IPS-20b (cell line): Measurements from ENCODE around the gene RAI1.

Experiments
- H3K27ac ChIP-seq: one replicate; pipeline ENCODE4 v1.5.1; 2013; ENCODE audit warnings: low read length
- H3K27me3 ChIP-seq: 2 replicates; pipeline ENCODE4 v1.6.1; 2013; ENCODE audit warnings: mild to moderate bottlenecking, low read length, inconsistent platforms; ENCODE audit not compliant: insufficient read depth
- H3K36me3 ChIP-seq: 2 replicates; pipeline ENCODE4 v1.6.1; 2013; ENCODE audit warnings: low read depth, mild to moderate bottlenecking, inconsistent platforms, low read length, moderate library complexity; ENCODE audit not compliant: insufficient read depth
- H3K4me1 ChIP-seq: 2 replicates; pipeline ENCODE4 v1.6.1; 2013; ENCODE audit warnings: mild to moderate bottlenecking, control low read depth, inconsistent platforms, low read length, moderate library complexity; ENCODE audit not compliant: insufficient read depth
- H3K4me3 ChIP-seq: 2 replicates; pipeline ENCODE4 v1.5.1; 2013; ENCODE audit warnings: mild to moderate bottlenecking, low read length, inconsistent platforms
- H3K9ac ChIP-seq: 2 replicates; pipeline ENCODE4 v1.6.1; 2013; ENCODE audit warnings: low read depth, mild to moderate bottlenecking, inconsistent platforms, low read length, moderate library complexity
- H3K9me3 ChIP-seq: 2 replicates; pipeline ENCODE4 v1.6.1; 2013; ENCODE audit warnings: mild to moderate bottlenecking, low read depth, low read length, inconsistent platforms; ENCODE audit not compliant: insufficient read depth

Gene RAI1

GRCh38 chr17:17754719-17755686 lies 73.7 kb downstream of the RAI1 start:
- no peak overlapping the region for H3K9ac ChIP-seq
- no peak overlapping the region for H3K27ac ChIP-seq
- no peaks in the 10 kb centered on the region for H3K27me3 ChIP-seq
- no peak overlapping the region for H3K4me3 ChIP-seq
- H3K9me3 ChIP-seq = no peaks in the 10 kb centered on the region
- no peaks in the 10 kb centered on the region for H3K36me3 ChIP-seq
- H3K4me1 ChIP-seq = peaks cover 14% of the 10 kb centered on the region; the same call in 1 of the 2 replicates

DNA sequence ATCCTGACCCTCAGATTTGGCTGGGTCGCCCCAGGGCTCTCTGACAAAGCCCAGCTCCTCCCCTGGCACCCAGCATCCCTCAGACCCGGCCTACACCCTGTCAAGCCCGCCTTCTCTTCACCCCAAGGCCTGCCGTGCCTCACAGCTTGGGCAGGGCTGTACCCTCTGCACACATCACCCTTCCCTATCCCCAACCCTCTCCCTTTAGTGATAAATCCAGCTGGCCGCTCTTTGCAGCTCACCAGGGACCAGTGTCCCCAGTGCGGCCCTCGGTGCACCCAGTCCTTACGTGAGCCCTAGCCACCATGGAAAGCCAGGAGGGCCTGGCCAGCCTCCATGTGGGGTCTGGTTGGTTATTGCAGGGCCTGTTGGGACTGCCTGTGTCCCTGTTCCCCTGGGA lies 74.5 kb downstream of the RAI1 start:
- no peaks in the 10 kb centered on the region for H3K9me3 ChIP-seq
- H3K27me3 ChIP-seq = no peaks in the 10 kb centered on the region
- peaks cover 14% of the 10 kb centered on the region; the same call in 1 of the 2 replicates for H3K4me1 ChIP-seq
- H3K4me3 ChIP-seq = no peak overlapping the region
- no peaks in the 10 kb centered on the region for H3K36me3 ChIP-seq
- H3K27ac ChIP-seq = no peak overlapping the region
- no peak overlapping the region for H3K9ac ChIP-seq

GRCh38 chr17:17757391-17757791 lies 76.1 kb downstream of the RAI1 start:
- H3K27ac ChIP-seq = no peak overlapping the region
- H3K9me3 ChIP-seq = no peaks in the 10 kb centered on the region
- H3K4me1 ChIP-seq = peaks cover 7% of the 10 kb centered on the region; the same call in 1 of the 2 replicates
- H3K36me3 ChIP-seq = no peaks in the 10 kb centered on the region
- no peaks in the 10 kb centered on the region for H3K27me3 ChIP-seq
- H3K4me3 ChIP-seq = no peak overlapping the region
- H3K9ac ChIP-seq = no peak overlapping the region

GRCh38 chr17:17757956-17758845 lies 76.9 kb downstream of the RAI1 start:
- Histone ChIP-seq H3K27me3 (no peaks in the 10 kb centered on the region), H3K4me1 (peaks cover 2% of the 10 kb centered on the region; the same call in 1 of the 2 replicates), H3K9me3 (no peaks in the 10 kb centered on the region), H3K9ac (no peak overlapping the region), H3K4me3 (no peak overlapping the region), H3K27ac (no peak overlapping the region), H3K36me3 (no peaks in the 10 kb centered on the region)

GRCh38 chr17:17758941-17759563 lies 77.8 kb downstream of the RAI1 start:
- no peaks in the 10 kb centered on the region for H3K9me3 ChIP-seq
- H3K4me3 ChIP-seq = no peak overlapping the region
- no peaks in the 10 kb centered on the region for H3K4me1 ChIP-seq
- no peaks in the 10 kb centered on the region for H3K27me3 ChIP-seq
- no peak overlapping the region for H3K27ac ChIP-seq
- H3K36me3 ChIP-seq = no peaks in the 10 kb centered on the region
- H3K9ac ChIP-seq = no peak overlapping the region

GRCh38 chr17:17760350-17760749 lies 79.1 kb downstream of the RAI1 start:
- Histone ChIP-seq H3K27ac (no peak overlapping the region), H3K9ac (no peak overlapping the region), H3K4me1 (no peaks in the 10 kb centered on the region)

DNA sequence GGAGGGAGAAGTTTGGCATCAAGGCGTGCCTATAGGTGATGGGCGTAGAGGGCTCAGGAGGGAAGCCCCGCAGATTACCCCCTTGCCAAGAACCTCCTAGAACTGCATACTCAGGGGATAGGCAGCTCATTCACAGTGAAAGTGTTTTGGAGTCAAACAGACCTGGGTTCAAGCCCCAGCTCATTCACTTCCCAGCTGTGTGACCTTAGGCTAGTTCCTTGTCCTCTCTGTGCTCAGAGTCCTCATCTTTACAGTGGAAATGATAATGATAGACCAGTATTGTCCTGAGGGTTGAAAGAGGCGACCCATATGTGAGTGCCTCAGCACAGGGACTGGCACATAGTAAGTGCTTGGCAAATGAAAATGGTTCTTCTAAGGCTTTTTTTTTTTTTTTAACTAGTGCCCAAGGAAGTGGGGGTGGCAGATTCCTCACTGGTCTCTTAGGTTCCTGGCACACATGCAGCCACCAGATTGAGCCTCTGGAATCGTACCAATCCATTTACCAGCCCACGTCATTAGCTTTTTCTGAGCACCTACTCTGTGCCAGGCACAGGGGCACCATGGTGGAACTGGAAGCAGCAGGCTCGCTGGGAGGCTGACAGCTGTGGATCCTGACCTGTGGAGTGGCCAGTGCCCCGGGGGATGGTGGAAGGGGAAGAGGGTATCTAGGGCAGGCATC lies 79.8 kb downstream of the RAI1 start:
- no peak overlapping the region for H3K9ac ChIP-seq
- H3K4me1 ChIP-seq = no peaks in the 10 kb centered on the region
- no peak overlapping the region for H3K4me3 ChIP-seq

More at GRCh38 chr17:17760350-17760749, 79.1 kb downstream of the RAI1 start:
- no peak overlapping the region for H3K4me3 ChIP-seq
- H3K36me3 ChIP-seq = no peaks in the 10 kb centered on the region
- H3K9me3 ChIP-seq = no peaks in the 10 kb centered on the region
- no peaks in the 10 kb centered on the region for H3K27me3 ChIP-seq

GRCh38 chr17:17761894-17762743 lies 80.9 kb downstream of the RAI1 start:
- no peaks in the 10 kb centered on the region for H3K27me3 ChIP-seq
- no peak overlapping the region for H3K4me3 ChIP-seq
- no peaks in the 10 kb centered on the region for H3K36me3 ChIP-seq
- no peak overlapping the region for H3K27ac ChIP-seq
- no peaks in the 10 kb centered on the region for H3K4me1 ChIP-seq
- H3K9me3 ChIP-seq = no peaks in the 10 kb centered on the region
- H3K9ac ChIP-seq = no peak overlapping the region

More for the DNA sequence above, 79.8 kb downstream of the RAI1 start:
- H3K36me3 ChIP-seq = no peaks in the 10 kb centered on the region
- H3K9me3 ChIP-seq = no peaks in the 10 kb centered on the region
- no peak overlapping the region for H3K27ac ChIP-seq
- H3K27me3 ChIP-seq = no peaks in the 10 kb centered on the region

DNA sequence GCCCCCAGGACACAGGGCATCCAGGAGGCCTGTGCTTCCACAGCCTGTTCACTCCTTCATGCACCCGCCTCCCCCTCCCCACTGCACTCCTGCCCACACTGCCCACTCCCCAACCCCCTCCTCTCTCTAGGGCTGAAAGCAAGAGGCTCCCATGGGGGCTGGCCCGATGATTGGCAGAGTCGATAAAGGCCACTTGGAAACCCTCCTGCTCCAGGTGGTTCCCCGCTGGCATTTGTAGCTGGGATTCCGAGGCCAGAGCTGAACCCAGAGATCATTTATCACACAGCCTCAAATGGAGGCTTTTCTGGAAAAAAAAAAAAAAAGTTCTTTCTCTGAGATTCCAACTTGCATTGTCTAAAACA lies 81.5 kb downstream of the RAI1 start:
- Histone ChIP-seq H3K9ac (no peak overlapping the region), H3K27ac (no peak overlapping the region), H3K4me1 (no peaks in the 10 kb centered on the region)

DNA sequence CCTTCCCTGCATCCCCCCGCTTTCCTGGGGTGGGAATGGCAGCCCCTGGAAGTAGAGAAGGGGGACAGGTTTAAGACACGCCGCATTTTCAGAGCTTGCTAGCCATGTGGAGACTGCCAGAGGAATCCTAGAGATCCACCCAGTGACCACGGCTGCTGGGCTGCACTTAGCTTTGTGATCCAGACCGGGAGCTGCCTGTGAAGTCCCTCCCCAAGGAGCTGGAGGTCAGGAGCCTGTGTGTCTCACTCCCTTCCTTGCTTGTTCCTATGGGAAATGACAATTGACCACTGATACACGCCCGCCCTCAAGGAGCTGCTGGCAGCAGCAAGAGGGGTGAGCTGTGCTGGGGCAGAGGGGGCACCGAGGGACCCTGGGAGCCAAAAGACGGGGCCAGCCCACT lies 81.9 kb downstream of the RAI1 start:
- H3K36me3 ChIP-seq = no peaks in the 10 kb centered on the region
- no peak overlapping the region for H3K4me3 ChIP-seq
- no peaks in the 10 kb centered on the region for H3K4me1 ChIP-seq
- H3K27ac ChIP-seq = no peak overlapping the region
- H3K9ac ChIP-seq = no peak overlapping the region
- H3K9me3 ChIP-seq = no peaks in the 10 kb centered on the region
- H3K27me3 ChIP-seq = no peaks in the 10 kb centered on the region

More for the DNA sequence above, 81.5 kb downstream of the RAI1 start:
- Histone ChIP-seq H3K4me3 (no peak overlapping the region), H3K9me3 (no peaks in the 10 kb centered on the region), H3K36me3 (no peaks in the 10 kb centered on the region), H3K27me3 (no peaks in the 10 kb centered on the region)
